CD4-positive, alpha-beta T cell (primary cell): Measurements from ENCODE around the gene MS4A5. TPM values are rescaled to one million over a fixed set of nuclear protein-coding genes. Genes with fewer than 3 reads are reported as not detected.

Source experiments
- ATAC-seq: fragments of 200-7000 bp; cut with Tn5 transposase; one replicate; pipeline ENCODE4 v1.10.0; 2022; ENCODE audit warnings: mild to moderate bottlenecking; ENCODE audit not compliant: poor library complexity
- CTCF ChIA-PET: fragments of 350-600 bp; sonication (Branson Sonifier 250); formaldehyde crosslinking; loops from one replicate; lab custom pipeline; 2021; ENCODE audit warnings: antibody characterized with exemption, inconsistent platforms; lab: Charles Lee
- POLR2A ChIA-PET: fragments of 350-600 bp; sonication (Branson Sonifier 250); formaldehyde crosslinking; loops from one replicate; lab custom pipeline; 2021; ENCODE audit warnings: antibody characterized with exemption, inconsistent platforms; lab: Charles Lee
- DNase-seq, 14 experiments: peaks; one replicate each; pipeline ENCODE4 v3.0.0-alpha.2; 2013 to 2020; ENCODE audit warnings: mixed read lengths in 2 of 14
- H3K27ac ChIP-seq, 2 donors: one replicate each; pipeline versions ENCODE4 v1.5.1 to v1.7.0; 2013; ENCODE audit warnings: low read length in 2 of 2, low read depth in 1 of 2, mild to moderate bottlenecking in 1 of 2
- H3K27me3 ChIP-seq, 2 experiments: 1 replicate in 1 of 2; 2 replicates in 1 of 2; pipeline versions ENCODE4 v1.6.1 to v1.7.0; 2013; ENCODE audit warnings: low read length in 2 of 2, control low read depth in 1 of 2, mild to moderate bottlenecking in 1 of 2, moderate library complexity in 1 of 2; ENCODE audit not compliant: insufficient read depth in 2 of 2, control insufficient read depth in 1 of 2
- H3K36me3 ChIP-seq: one replicate; pipeline ENCODE4 v1.6.1; 2013; ENCODE audit warnings: low read length, control low read depth; ENCODE audit not compliant: insufficient read depth
- H3K4me1 ChIP-seq: one replicate; pipeline ENCODE4 v1.6.1; 2013; ENCODE audit warnings: low read length, control low read depth; ENCODE audit not compliant: insufficient read depth
- H3K4me3 ChIP-seq: one replicate; pipeline ENCODE4 v1.5.1; 2013; ENCODE audit warnings: mild to moderate bottlenecking, low read length, moderate library complexity
- H3K9me3 ChIP-seq, 2 experiments: 1 replicate in 1 of 2; 2 replicates in 1 of 2; pipeline versions ENCODE4 v1.6.1 to v1.7.0; 2013; ENCODE audit warnings: low read length in 2 of 2, mild to moderate bottlenecking in 2 of 2, control low read depth in 1 of 2, moderate library complexity in 1 of 2; ENCODE audit not compliant: control insufficient read depth in 1 of 2, insufficient read depth in 1 of 2
- H3K27ac Mint-ChIP-seq: one replicate; pipeline ENCODE4 v1.8.0; 2020; ENCODE audit warnings: mixed read lengths
- H3K27me3 Mint-ChIP-seq: one replicate; pipeline ENCODE4 v1.8.0; 2021; ENCODE audit warnings: mixed read lengths
- H3K36me3 Mint-ChIP-seq: one replicate; pipeline ENCODE4 v1.8.0; 2021; ENCODE audit warnings: low read depth, mixed read lengths
- H3K4me1 Mint-ChIP-seq: one replicate; pipeline ENCODE4 v1.8.0; 2021; ENCODE audit warnings: low read depth, mixed read lengths
- H3K4me3 Mint-ChIP-seq: one replicate; pipeline ENCODE4 v1.8.0; 2020; ENCODE audit warnings: mild to moderate bottlenecking, mixed read lengths
- H3K9me3 Mint-ChIP-seq: one replicate; pipeline ENCODE4 v1.8.0; 2020; ENCODE audit warnings: mixed read lengths
- CTCF ChIP-seq: fragments of 200-600 bp; IDR thresholded peaks from one replicate; pipeline ENCODE4 v1.8.0; 2022; ENCODE audit warnings: antibody characterized with exemption, mild to moderate bottlenecking
- intact Hi-C, 2 experiments: fragments of 100-400 bp; cut with DNase I in 1 of 2; cut with micrococcal nuclease in 1 of 2; formaldehyde crosslinking; loops; one replicate each; pipeline versions ENCODE4 v1.15.1 to v1.9.0; 2023 to 2025; cut with DNase I, micrococcal nuclease
- total RNA-seq, 174 experiments: library from RNA in 2 of 174; stranded (reverse) in 2 of 174; gene quantifications; one replicate each; pipeline ENCODE4 v1.2.3 and lab custom pipeline; 2021 to 2026

Gene MS4A5
- total RNA-seq, 2 experiments from 2014 or later = not detected

GRCh38 chr11:60459345-60459744 is 30.0 kb downstream of the MS4A5 start:
- Histone ChIP-seq H3K36me3 (no peaks in the 10 kb centered on the region), H3K4me1 (no peaks in the 10 kb centered on the region), H3K27me3 (no peaks in the 10 kb centered on the region), H3K9me3 (no peaks in the 10 kb centered on the region), H3K27ac (no peak overlapping the region), H3K4me3 (no peak overlapping the region)
- intact Hi-C loops = no loop called here
- POLR2A ChIA-PET = no interaction called here
- no peak for TF ChIP-seq CTCF
- DNase-seq = no peak
- H3K9me3 Mint-ChIP-seq = no peaks in the 10 kb centered on the region
- no peaks in the 10 kb centered on the region for H3K4me1 Mint-ChIP-seq
- no peak for ATAC-seq
- H3K27me3 Mint-ChIP-seq = no peaks in the 10 kb centered on the region
- no peak overlapping the region for H3K4me3 Mint-ChIP-seq
- H3K36me3 Mint-ChIP-seq = no peaks in the 10 kb centered on the region
- CTCF ChIA-PET = no interaction called here
- H3K27ac Mint-ChIP-seq = no peak overlapping the region

- Histone ChIP-seq H3K36me3 (no peaks in the 10 kb centered on the region), H3K4me1 (no peaks in the 10 kb centered on the region), H3K27me3 (no peaks in the 10 kb centered on the region), H3K9me3 (no peaks in the 10 kb centered on the region), H3K4me3 (no peak overlapping the region), H3K27ac (no peak overlapping the region)
- Mint-ChIP-seq H3K36me3 (no peaks in the 10 kb centered on the region), H3K9me3 (no peaks in the 10 kb centered on the region), H3K4me3 (no peak overlapping the region), H3K27me3 (peaks cover 15% of the 10 kb centered on the region), H3K4me1 (no peaks in the 10 kb centered on the region), H3K27ac (no peak overlapping the region)
- no peak for TF ChIP-seq CTCF
- POLR2A ChIA-PET = no interaction called here
- ATAC-seq = no peak
- intact Hi-C loops = no loop called here
- DNase-seq = no peak
- CTCF ChIA-PET = no interaction called here
These were observed 39.5 kb downstream of the MS4A5 start for GRCh38 chr11:60468829-60469228.

GRCh38 chr11:60469723-60470122 is 40.4 kb downstream of the MS4A5 start:
- no peaks in the 10 kb centered on the region for H3K27me3 ChIP-seq
- no peaks in the 10 kb centered on the region for H3K4me1 ChIP-seq
- no peak for DNase-seq
- no peak overlapping the region for H3K4me3 ChIP-seq
- intact Hi-C loops = no loop called here
- H3K27me3 Mint-ChIP-seq = peaks cover 15% of the 10 kb centered on the region
- ChIA-PET POLR2A (no interaction called here), CTCF (no interaction called here)
- H3K36me3 ChIP-seq = no peaks in the 10 kb centered on the region
- H3K4me1 Mint-ChIP-seq = no peaks in the 10 kb centered on the region
- no peak overlapping the region for H3K4me3 Mint-ChIP-seq
- H3K9me3 ChIP-seq = no peaks in the 10 kb centered on the region
- H3K36me3 Mint-ChIP-seq = no peaks in the 10 kb centered on the region
- no peak for ATAC-seq
- TF ChIP-seq CTCF = no peak
- H3K9me3 Mint-ChIP-seq = no peaks in the 10 kb centered on the region
- H3K27ac ChIP-seq = no peak overlapping the region
- H3K27ac Mint-ChIP-seq = no peak overlapping the region
